ENCODE results near the gene ITGAV.
"Not testable (repeated sequence)": the region's sequence is repeated elsewhere in the genome, so short reads cannot be mapped to it uniquely, and the experiment has no call there.

The ITGAV gene

DNA sequence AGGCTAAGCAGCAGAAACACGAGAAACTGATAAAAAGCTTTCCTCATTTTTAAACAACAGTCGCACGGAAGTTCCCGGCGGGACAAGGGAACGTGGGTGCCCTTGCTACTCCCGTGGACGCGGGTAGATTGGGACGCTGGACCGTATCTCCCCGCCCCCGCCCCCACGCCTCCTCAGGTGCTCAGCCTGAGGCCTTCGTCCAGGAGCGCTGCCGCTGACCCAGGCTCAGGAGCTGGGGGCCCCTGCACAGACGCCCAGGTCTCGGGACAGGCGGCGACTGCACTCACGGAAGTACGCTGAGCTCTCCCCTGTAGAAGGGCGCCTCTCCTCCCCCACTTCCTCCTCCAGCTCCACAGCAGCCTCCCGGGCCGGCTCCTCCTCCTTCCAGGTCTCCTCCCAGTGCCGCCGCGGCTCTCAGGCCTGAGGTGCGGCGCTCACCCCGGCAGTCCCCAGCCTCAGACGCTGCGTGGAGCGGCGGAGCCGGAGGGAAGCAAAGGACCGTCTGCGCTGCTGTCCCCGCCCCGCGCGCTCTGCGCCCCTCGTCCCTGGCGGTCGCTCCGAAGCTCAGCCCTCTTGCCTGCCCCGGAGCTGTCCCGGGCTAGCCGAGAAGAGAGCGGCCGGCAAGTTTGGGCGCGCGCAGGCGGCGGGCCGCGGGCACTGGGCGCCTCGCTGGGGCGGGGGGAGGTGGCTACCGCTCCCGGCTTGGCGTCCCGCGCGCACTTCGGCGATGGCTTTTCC lies at the start of gene ITGAV:
TSS of gene ITGAV (plus strand) at position 445 of the 738 bp plus-strand sequence. CDS start at position 728, 283 bp downstream.
- DNase-seq (ENCODE audit: low read depth in 2 of 3, low spot score in 2 of 3) = peak; percentile 66 to 69 (median 66)

DNA sequence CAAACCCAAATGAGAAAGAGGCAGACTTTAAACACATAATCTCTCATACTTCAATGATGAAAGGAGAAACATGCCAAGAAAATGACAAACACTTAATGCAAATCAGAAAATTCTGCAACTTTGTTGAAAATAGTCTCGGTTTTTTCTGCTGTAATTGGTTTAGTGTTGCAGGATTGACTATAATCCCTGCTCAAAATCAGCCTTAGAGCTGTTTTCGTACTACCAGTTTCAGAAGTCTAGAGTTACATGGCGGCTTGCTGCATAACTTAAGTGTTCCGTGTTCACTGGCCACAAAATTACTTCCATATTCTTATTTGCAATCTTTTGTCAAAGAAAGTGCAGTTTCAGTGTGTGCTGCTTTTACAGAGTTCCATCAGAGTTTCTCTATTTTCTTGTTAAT lies 48.9 kb upstream of the ITGAV start:
- DNase-seq (ENCODE audit: low read depth in 2 of 3, low spot score in 2 of 3) = no peak

- DNase-seq (ENCODE audit: low read depth in 2 of 3, low spot score in 2 of 3) = no peak
Measured at GRCh38 chr2:186542002-186542401, 47.9 kb upstream of the ITGAV start.

- no peak for DNase-seq (ENCODE audit: low read depth in 2 of 3, low spot score in 2 of 3)
Measured at GRCh38 chr2:186543561-186544131, 46.2 kb upstream of the ITGAV start.

GRCh38 chr2:186544255-186544675 lies 45.6 kb upstream of the ITGAV start:
- DNase-seq (ENCODE audit: low read depth in 2 of 3, low spot score in 2 of 3) = no peak

- DNase-seq (ENCODE audit: low read depth in 2 of 3, low spot score in 2 of 3) = no peak
Measured at GRCh38 chr2:186546846-186547245, 43.0 kb upstream of the ITGAV start.

- DNase-seq (ENCODE audit: low read depth in 2 of 3, low spot score in 2 of 3) = no peak
Measured at GRCh38 chr2:186551323-186552050, 38.4 kb upstream of the ITGAV start.

- DNase-seq (ENCODE audit: low read depth in 2 of 3, low spot score in 2 of 3) = no peak
Measured at GRCh38 chr2:186554429-186554828, 35.4 kb upstream of the ITGAV start.

GRCh38 chr2:186554850-186555671 lies 34.8 kb upstream of the ITGAV start:
- no peak for DNase-seq (ENCODE audit: low read depth in 2 of 3, low spot score in 2 of 3)

- DNase-seq (ENCODE audit: low read depth in 2 of 3, low spot score in 2 of 3) = no peak
Measured at GRCh38 chr2:186558512-186559276, 31.2 kb upstream of the ITGAV start.

DNA sequence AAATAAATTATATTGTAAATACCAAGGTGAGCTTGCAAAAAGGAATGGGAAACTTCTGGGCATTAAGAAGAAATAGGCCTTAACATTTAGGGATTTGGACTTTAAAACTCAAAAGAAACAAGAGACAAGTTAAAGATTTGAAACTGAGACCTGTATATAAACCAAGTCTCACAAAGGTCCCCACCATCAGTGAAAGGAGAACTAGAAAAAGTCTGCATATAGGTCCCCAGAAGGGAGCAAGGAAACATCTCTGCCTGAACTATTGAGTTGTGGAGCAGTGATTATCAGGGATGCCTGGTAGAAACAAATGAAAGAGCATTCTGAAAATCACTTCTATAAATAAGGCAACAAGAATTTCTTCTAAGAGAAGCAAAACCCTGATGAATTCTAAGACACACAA lies 30.5 kb upstream of the ITGAV start:
- no peak for DNase-seq (ENCODE audit: low read depth in 2 of 3, low spot score in 2 of 3)

GRCh38 chr2:186559848-186560247 lies 30.0 kb upstream of the ITGAV start:
- DNase-seq (ENCODE audit: low read depth in 2 of 3, low spot score in 2 of 3) = no peak

- no peak for DNase-seq (ENCODE audit: low read depth in 2 of 3, low spot score in 2 of 3)
Measured at GRCh38 chr2:186560254-186560653, 29.6 kb upstream of the ITGAV start.

- no peak for DNase-seq (ENCODE audit: low read depth in 2 of 3, low spot score in 2 of 3)
Measured at GRCh38 chr2:186561467-186562208, 28.2 kb upstream of the ITGAV start.

DNA sequence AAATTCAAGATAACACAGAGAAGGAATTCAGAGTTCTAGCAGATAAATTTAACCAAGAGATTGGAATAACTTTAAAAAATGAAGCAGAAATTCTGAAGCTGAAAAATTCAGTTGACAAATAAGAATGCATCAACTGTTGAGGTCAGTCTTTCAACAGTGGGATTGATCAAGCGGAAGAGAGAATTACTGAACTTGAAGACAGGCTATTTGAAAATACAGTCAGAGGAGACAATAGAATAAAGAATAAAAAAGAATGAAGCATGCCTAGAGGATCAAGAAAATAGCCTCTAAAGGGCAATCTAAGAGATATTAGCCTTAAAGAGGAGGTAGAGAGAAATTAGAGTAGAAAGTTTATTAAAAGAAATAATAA lies 27.7 kb upstream of the ITGAV start:
- DNase-seq (ENCODE audit: low read depth in 2 of 3, low spot score in 2 of 3) = no peak

- DNase-seq (ENCODE audit: low read depth in 2 of 3, low spot score in 2 of 3) = not testable (repeated sequence)
Measured at GRCh38 chr2:186568600-186568999, 21.3 kb upstream of the ITGAV start.

DNA sequence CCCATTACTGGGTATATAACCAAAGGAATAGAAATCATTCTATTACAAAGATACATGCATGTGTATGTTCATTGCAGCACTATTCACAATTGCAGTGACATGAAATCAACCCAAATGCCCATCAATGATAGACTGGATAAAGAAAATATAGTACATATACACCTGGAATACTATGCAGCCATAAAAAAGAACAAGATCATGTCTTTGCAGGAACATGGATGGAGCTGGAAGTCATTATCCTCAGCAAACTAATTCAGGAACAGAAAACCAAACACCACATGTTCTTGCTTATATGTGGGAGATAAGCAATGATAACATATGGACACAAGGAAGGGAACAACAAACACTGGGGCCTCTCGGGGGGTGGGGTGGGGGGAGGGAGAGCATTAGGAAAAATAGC lies 20.7 kb upstream of the ITGAV start:
- not testable (repeated sequence) for DNase-seq (ENCODE audit: low read depth in 2 of 3, low spot score in 2 of 3)

GRCh38 chr2:186569897-186570296 lies 20.0 kb upstream of the ITGAV start:
- no peak for DNase-seq (ENCODE audit: low read depth in 2 of 3, low spot score in 2 of 3)

DNA sequence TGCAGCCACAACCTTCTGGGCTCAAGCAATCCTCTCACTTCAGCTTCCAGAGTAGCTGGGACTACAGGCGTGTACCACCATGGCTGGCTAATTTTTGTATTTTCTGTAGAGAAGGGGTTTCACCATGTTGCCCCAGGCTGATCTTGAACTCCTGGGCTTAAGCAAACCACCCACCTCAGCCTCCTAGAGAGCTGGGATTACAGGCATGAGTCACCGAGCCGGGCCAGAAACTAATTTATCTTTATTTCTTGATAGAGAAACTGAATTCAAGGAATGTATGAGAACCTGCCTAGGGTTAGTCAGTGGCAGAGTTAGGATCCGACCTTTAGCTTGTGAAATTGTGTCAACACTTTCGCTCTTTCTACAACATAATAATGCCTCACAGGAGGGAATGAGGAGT lies 19.3 kb upstream of the ITGAV start:
- DNase-seq (ENCODE audit: low read depth in 2 of 3, low spot score in 2 of 3) = no peak

- no peak for DNase-seq (ENCODE audit: low read depth in 2 of 3, low spot score in 2 of 3)
Measured at GRCh38 chr2:186572705-186573104, 17.2 kb upstream of the ITGAV start.

Data from activated CD8-positive, alpha-beta memory T cell treated with anti-CD3 and anti-CD28 coated beads for 48 hours (primary cell).